ENCODE data around the gene KCNK15.

DNA sequence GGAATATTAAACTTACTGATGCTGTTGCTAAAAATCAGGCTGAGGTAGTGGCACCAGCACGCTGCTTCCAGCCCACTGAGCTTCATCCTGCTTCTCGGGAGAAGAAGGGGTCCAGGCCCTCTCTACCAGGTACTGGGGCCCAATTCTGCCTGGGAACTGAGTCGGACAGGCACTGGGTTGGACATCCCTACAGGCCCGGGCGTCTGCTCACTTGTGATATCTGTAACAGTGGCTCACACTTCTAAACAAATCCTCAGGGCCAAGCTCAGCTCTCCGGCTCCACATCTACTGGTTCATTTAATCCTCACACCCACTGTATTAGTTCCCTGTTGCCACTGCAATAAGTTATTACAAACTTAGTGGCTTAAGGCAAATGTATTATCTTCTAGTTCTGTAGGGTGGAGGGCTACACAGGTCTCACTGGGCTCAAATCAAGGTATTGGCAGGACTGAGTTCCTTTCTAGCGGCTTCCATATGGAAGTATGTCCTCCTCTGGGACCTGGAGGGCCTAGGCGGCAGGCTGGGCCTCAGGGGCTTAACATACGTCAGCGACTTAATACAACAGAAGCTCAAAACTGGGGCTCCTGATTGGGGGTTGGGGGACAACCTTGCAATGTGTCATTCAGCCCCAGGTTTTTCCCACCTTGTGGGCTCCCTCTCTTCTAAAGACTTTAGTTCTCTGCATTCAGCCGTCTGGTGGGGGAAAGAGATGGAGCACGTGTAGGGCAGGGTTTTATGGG lies 1.6 kb upstream of the KCNK15 start:
- TF ChIP-seq, protein P1, sequence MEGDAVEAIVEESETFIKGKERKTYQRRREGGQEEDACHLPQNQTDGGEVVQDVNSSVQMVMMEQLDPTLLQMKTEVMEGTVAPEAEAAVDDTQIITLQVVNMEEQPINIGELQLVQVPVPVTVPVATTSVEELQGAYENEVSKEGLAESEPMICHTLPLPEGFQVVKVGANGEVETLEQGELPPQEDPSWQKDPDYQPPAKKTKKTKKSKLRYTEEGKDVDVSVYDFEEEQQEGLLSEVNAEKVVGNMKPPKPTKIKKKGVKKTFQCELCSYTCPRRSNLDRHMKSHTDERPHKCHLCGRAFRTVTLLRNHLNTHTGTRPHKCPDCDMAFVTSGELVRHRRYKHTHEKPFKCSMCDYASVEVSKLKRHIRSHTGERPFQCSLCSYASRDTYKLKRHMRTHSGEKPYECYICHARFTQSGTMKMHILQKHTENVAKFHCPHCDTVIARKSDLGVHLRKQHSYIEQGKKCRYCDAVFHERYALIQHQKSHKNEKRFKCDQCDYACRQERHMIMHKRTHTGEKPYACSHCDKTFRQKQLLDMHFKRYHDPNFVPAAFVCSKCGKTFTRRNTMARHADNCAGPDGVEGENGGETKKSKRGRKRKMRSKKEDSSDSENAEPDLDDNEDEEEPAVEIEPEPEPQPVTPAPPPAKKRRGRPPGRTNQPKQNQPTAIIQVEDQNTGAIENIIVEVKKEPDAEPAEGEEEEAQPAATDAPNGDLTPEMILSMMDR (IDR thresholded peaks at IDR 0.05): no peak
- no peak for TF ChIP-seq POLR2A (IDR thresholded peaks at IDR 0.05)
